GM12864 (cell line): ENCODE results near the gene IQGAP2.
"Not testable (repeated sequence)": the region's sequence is repeated elsewhere in the genome, so short reads cannot be mapped to it uniquely, and the experiment has no call there.

Experiments
- DNase-seq: peaks from one replicate; pipeline ENCODE4 v3.0.0-alpha.2; 2011; ENCODE audit warnings: low read depth
- H3K4me3 ChIP-seq: 2 replicates; pipeline ENCODE4 v1.5.1; 2011; ENCODE audit warnings: mild to moderate bottlenecking, low read depth, low read length, control low read depth
- TF ChIP-seq, protein P1 (sequence below): IDR thresholded peaks from 2 replicates; pipeline ENCODE4 v1.5.1; 2011; ENCODE audit warnings: low read depth, mild to moderate bottlenecking, moderate library complexity, low read length, control low read depth, inconsistent platforms; ENCODE audit errors: missing control alignments

Gene IQGAP2

DNA sequence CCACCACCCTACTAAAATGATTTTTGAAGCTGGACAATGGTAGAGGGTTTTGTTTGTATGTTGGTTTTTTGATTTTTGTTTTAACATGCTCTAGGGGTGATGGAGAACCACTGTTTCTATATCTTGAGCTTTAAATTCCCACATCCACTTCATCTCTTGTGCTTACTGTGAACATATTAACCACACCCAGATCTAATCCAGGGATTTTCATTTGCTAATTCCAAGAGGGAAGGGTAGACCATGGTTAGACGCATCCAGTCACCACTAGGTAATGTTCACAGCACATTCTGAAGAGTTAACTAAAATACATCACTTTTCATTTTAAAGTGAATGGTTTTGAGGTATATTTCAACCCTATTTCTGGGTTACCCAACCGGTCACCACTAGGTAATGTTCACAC, 36.5 kb upstream of the IQGAP2 start:
- TF ChIP-seq, protein P1, sequence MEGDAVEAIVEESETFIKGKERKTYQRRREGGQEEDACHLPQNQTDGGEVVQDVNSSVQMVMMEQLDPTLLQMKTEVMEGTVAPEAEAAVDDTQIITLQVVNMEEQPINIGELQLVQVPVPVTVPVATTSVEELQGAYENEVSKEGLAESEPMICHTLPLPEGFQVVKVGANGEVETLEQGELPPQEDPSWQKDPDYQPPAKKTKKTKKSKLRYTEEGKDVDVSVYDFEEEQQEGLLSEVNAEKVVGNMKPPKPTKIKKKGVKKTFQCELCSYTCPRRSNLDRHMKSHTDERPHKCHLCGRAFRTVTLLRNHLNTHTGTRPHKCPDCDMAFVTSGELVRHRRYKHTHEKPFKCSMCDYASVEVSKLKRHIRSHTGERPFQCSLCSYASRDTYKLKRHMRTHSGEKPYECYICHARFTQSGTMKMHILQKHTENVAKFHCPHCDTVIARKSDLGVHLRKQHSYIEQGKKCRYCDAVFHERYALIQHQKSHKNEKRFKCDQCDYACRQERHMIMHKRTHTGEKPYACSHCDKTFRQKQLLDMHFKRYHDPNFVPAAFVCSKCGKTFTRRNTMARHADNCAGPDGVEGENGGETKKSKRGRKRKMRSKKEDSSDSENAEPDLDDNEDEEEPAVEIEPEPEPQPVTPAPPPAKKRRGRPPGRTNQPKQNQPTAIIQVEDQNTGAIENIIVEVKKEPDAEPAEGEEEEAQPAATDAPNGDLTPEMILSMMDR: no peak
- H3K4me3 ChIP-seq: no peak overlapping the region

DNA sequence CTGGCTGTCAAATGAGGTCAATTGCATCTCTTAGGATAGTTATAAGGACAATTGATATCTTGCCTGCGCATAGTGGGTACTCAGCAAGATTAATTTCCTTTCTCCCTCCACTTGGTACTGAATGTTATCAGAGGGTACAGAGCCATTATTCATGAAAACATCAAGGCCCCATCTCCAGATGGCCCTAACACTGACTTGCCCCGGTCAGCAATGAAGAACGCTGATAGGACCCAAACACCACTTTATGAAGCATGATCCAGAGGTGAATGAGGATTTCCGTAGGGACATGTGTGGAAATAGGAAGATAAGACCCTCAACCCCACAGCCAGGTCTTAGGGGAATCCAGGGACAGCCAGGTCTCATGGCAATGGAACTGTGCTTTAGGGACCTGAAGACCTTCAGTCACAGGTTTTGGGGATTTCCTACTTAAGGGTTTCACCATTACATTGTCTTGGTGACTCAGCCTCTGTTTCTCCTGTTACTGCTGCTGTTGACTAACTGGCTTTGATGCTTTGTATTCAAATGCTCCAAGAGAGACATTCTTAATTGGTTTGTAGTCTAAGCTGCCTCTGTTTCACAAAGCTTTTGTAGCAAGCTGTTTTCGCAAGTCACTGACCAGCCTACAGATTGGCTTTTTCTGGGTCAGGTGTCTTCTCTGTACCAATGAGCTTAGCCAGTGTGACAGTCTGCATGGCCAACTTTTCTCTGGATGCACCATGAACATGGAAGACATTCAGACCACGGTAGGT, 35.3 kb upstream of the IQGAP2 start:
- no peak for DNase-seq
- H3K4me3 ChIP-seq: no peak overlapping the region
- TF ChIP-seq, protein P1: no peak

More for the DNA sequence above, 36.5 kb upstream of the IQGAP2 start:
- no peak for DNase-seq

DNA sequence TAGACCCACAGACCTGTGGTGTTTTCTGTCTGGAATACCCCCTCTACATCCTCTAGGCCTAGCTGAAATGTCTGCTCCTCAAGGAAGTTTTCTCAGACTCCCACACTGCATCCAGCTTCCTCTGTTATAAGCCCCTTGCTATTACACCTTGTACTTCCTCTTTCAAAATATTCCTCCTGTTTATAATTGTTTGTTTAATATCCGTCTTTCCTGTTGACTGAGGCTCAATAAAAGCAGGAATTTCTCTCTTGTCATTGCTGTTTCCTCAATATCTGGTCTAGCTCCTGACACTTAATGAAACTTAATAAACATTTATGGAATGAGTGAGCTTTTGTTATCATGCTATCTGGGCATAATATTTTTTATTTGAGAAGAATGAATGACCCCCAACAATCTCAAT, 34.1 kb upstream of the IQGAP2 start:
- H3K4me3 ChIP-seq: no peak overlapping the region
- DNase-seq: no peak
- TF ChIP-seq, protein P1: no peak

- not testable (repeated sequence) for H3K4me3 ChIP-seq, DNase-seq
These were observed 33.4 kb upstream of the IQGAP2 start for GRCh38 chr5:76369668-76370067.

GRCh38 chr5:76371960-76372322, 31.1 kb upstream of the IQGAP2 start:
- no peak overlapping the region for H3K4me3 ChIP-seq
- no peak for DNase-seq
- TF ChIP-seq, protein P1: no peak

DNA sequence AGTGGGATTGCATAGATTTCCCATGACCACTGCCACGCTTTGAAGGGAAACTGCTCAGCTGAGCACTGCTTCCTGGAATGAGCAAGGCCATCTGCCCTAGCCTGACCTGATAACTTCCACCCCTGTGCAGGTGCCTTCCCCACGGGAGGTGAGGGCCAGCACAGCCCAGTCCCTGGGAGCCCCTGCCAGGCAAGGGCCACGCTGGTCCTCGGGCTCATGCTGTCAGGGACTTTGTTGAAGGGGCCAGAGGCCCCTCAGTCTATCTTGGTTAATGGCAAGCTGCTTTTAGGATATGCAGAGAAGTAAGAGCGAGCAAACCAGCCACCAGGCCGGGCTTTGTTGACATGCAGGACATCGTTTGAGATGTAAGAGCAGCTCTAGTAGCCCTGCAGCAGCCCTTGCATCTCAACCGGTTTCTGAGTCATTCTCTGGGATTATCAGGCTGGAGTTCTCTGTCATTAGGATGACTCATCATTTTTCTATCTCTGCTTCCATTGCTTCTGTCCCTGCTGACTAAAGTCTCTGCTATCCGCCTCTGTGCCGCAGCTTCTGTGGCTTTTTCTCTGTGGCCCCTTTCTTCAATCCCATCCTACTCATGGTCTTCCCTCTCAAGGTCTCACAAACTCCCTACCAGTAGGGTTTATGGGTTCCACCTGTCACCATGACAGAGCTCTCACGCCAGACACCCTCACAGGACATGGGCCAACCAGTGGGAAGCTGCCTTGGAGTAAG, 30.6 kb upstream of the IQGAP2 start:
- H3K4me3 ChIP-seq: no peak overlapping the region
- no peak for DNase-seq
- TF ChIP-seq, protein P1: no peak

DNA sequence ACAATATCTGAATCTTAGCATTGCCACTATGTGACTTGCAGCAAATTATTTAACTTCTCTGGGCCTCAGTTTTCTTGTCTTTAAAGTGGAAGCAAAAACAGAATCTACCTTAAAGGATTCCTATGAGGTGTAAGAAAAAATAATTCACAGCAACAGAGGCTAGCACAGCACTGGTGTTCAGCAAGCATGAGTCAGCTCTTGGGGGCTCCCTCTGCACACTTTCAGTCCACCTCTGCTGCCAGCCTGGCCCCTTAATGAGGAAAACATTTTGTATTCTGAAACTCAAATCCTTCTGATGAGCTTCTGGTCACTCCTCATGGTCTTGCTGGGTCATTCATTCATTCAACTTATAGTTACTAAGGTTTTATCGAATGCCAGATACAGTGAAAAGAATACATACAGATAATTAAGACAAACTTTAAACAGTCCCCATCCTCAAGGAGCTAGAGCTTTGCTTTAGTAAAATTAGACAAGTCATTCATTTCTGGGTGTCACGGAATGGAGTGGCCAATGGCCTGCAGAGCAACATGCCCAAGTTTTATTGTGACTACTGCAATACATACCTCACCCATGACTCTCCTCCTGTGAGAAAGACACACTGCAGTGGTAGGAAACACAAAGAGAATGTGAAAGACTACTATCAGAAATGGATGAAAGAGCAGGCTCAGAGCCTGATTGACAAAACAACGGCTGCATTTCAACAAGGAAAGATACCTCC, 26.8 kb upstream of the IQGAP2 start:
- DNase-seq: no peak
- TF ChIP-seq, protein P1: no peak
- H3K4me3 ChIP-seq: no peak overlapping the region
